NCI-H526 treated with DMSO at 0.1 percent for 48 hours (cell line): ENCODE measurements around the gene VEGFB.

Experiments used
- DNase-seq: peaks from one replicate; lab custom pipeline; 2025; lab: John Stamatoyannopoulos, UW

The VEGFB gene

GRCh38 chr11:64211181-64211872 is 23.1 kb upstream of the VEGFB start:
- no peak for DNase-seq

GRCh38 chr11:64216879-64217278 is 17.5 kb upstream of the VEGFB start:
- DNase-seq = no peak

- DNase-seq = no peak
Observed at GRCh38 chr11:64218628-64219353, 15.6 kb upstream of the VEGFB start.

GRCh38 chr11:64219354-64219684 is 15.1 kb upstream of the VEGFB start:
- no peak for DNase-seq

- DNase-seq = no peak
Observed at GRCh38 chr11:64219755-64220154, 14.6 kb upstream of the VEGFB start.

GRCh38 chr11:64220271-64220670 is 14.1 kb upstream of the VEGFB start:
- no peak for DNase-seq

- DNase-seq = no peak
Observed at GRCh38 chr11:64220798-64221197, 13.6 kb upstream of the VEGFB start.

GRCh38 chr11:64222651-64223000 is 11.8 kb upstream of the VEGFB start:
- DNase-seq = no peak

- no peak for DNase-seq
Observed at GRCh38 chr11:64223001-64223651, 11.3 kb upstream of the VEGFB start.

GRCh38 chr11:64224151-64224890 is 10.1 kb upstream of the VEGFB start:
- DNase-seq = no peak

- DNase-seq = no peak
Observed at GRCh38 chr11:64224891-64225607, 9.3 kb upstream of the VEGFB start.

GRCh38 chr11:64225608-64226506 is 8.5 kb upstream of the VEGFB start, which contains the start of the genes NUDT22 and TRPT1:
Gene NUDT22, plus strand, starts transcription at chr11:64226274. Its CDS starts 379 bp downstream, at chr11:64226653.
Gene TRPT1, minus strand, starts transcription at chr11:64226186. Its CDS starts 326 bp downstream, at chr11:64225860.
- DNase-seq = peak; percentile 74

- peak; percentile 40 for DNase-seq
Observed at GRCh38 chr11:64226507-64227051, 7.8 kb upstream of the VEGFB start.

GRCh38 chr11:64227405-64227956 is 6.9 kb upstream of the VEGFB start:
- DNase-seq = no peak

- no peak for DNase-seq
Observed at GRCh38 chr11:64229090-64229743, 5.2 kb upstream of the VEGFB start.

- DNase-seq = no peak
Observed at GRCh38 chr11:64229744-64230170, 4.6 kb upstream of the VEGFB start.

- DNase-seq = peak; percentile 97
Observed at GRCh38 chr11:64230171-64230984, 4.0 kb upstream of the VEGFB start, which contains the start of gene DNAJC4. Gene DNAJC4, plus strand, starts transcription at chr11:64230548. Its CDS starts 307 bp downstream, at chr11:64230855.

- no peak for DNase-seq
Observed at GRCh38 chr11:64230985-64231365, 3.4 kb upstream of the VEGFB start.

- DNase-seq = no peak
Observed at GRCh38 chr11:64231546-64231945, 2.8 kb upstream of the VEGFB start.
